ENCODE data around the gene UBE2O.

Gene UBE2O

DNA sequence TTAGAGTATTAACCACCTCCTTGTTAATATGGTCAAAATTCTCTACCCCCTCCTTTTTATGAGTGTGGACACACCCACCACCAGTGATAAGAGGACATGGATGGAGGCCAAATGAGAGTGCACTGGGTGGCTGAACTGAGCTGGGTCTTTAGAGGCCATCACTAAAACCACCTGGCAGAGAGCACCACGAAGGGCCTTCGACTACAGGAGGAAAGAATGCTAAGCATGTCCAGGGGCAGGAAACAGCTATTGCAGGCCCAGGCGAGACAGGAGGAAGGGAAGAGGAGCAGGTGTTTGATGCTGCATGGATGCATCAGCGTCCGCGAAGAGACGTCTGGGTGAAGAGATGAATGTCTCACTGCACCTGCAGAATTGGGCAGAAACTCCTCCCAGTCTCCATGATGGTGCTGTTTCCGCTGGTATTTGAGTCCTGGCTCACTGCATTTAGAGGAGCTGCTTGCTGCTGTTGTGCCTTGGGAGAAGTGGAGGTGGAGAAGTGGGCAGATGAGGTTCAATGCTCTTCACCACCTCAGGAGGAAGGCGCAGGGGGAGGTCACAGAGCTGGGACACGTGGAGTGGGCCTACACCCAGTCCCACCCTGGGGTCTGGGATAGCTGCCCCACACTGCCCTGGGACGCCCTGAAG is 35.3 kb downstream of the UBE2O start:
- H3K27ac ChIP-seq: peak overlapping the region; percentile 42
- TF ChIP-seq, protein P1, sequence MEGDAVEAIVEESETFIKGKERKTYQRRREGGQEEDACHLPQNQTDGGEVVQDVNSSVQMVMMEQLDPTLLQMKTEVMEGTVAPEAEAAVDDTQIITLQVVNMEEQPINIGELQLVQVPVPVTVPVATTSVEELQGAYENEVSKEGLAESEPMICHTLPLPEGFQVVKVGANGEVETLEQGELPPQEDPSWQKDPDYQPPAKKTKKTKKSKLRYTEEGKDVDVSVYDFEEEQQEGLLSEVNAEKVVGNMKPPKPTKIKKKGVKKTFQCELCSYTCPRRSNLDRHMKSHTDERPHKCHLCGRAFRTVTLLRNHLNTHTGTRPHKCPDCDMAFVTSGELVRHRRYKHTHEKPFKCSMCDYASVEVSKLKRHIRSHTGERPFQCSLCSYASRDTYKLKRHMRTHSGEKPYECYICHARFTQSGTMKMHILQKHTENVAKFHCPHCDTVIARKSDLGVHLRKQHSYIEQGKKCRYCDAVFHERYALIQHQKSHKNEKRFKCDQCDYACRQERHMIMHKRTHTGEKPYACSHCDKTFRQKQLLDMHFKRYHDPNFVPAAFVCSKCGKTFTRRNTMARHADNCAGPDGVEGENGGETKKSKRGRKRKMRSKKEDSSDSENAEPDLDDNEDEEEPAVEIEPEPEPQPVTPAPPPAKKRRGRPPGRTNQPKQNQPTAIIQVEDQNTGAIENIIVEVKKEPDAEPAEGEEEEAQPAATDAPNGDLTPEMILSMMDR (conservative IDR thresholded peaks at IDR 0.05): no peak

DNA sequence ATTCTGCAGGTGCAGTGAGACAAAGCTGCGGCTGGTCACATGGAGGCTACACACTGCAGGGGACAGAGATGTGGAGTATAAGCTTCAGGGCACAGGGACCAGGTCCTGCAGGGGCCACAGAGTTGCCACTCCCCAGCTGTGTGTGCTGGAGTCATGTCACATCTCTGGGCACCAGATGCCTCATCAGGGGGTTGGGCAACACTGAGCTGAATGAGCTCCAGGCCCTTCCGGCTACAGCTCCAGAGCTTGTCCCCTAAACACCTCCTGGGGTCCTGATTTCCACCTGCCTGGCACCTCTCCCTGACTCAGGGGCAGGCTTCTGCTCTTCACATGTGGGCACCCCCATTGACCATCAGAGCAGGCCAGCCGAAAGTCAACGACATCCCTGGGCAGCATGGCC is 36.1 kb downstream of the UBE2O start:
- peak overlapping the region; percentile 15; the same call in 1 of the 2 replicates for H3K27ac ChIP-seq
- TF ChIP-seq, protein P1 (conservative IDR thresholded peaks at IDR 0.05): no peak

- TF ChIP-seq, protein P1 (conservative IDR thresholded peaks at IDR 0.05): no peak
- H3K27ac ChIP-seq: peak overlapping the region; percentile 15; the same call in 1 of the 2 replicates
These were observed 36.5 kb downstream of the UBE2O start for GRCh38 chr17:76416457-76416856.

- H3K27ac ChIP-seq: no peak overlapping the region; the same call in 1 of the 2 replicates
- TF ChIP-seq, protein P1 (conservative IDR thresholded peaks at IDR 0.05): no peak
These were observed 37.2 kb downstream of the UBE2O start for GRCh38 chr17:76415786-76416185.

- H3K27ac ChIP-seq: peak overlapping the region; percentile 62
- TF ChIP-seq, protein P1 (conservative IDR thresholded peaks at IDR 0.05): no peak
These were observed 38.3 kb downstream of the UBE2O start for GRCh38 chr17:76414334-76415295.

- H3K27ac ChIP-seq: no peak overlapping the region
- TF ChIP-seq, protein P1 (conservative IDR thresholded peaks at IDR 0.05): no peak
These were observed 41.7 kb downstream of the UBE2O start for GRCh38 chr17:76411247-76411646.

DNA sequence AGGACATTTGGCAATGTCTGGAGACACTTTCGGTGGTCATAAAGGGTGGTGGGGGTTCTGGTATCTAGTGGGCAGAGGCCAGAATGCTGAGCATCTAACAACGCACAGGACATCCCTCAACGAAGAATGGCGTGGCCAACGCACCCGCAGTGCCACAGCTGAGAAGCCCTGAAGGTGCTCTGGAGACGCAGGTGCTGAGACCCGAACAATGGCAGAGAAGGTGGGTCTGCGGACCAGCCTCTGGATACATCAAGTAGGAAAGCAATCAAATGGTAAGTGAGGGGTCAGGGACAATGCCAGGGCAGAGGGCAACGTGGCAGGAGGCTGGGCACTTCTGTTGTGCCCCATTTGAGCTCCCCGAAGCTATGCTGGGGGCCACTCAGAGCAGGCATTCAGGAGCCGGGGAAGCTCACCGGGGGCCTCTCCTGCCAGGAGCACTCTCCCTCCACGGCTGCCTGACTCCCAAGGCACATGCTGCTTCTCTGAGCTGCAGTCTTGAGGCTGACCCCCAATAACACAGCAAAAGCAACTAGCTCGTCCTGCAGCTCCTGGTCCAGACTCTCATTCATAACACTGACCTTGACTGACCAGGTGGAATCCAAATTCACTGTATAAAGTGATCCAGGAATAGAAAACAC is 42.5 kb downstream of the UBE2O start:
- H3K27ac ChIP-seq: no peak overlapping the region
- TF ChIP-seq, protein P1 (conservative IDR thresholded peaks at IDR 0.05): no peak
